HepG2 (cell line): ENCODE results near the gene TANGO6. TPM values are rescaled to one million over a fixed set of nuclear protein-coding genes. Genes with fewer than 3 reads are reported as not detected.

ENCODE experiments used
- ATAC-seq: fragments of 200-7000 bp; cut with Tn5 transposase; 3 replicates; pipeline ENCODE4 v1.9.1; 2020; ENCODE audit warnings: mild to moderate bottlenecking, moderate library complexity
- BruUV-seq: library from RNA; stranded (reverse); fragments of 400-500 nt; replicated peaks from 2 replicates; lab custom pipeline; 2021; lab: Mats Ljungman, UMichigan
- CTCF ChIA-PET: fragments of 300-600 bp; formaldehyde crosslinking; extraction: SDS; loops from one replicate; lab custom pipeline; 2021; ENCODE audit warnings: low total read pairs, inconsistent platforms, low intra/inter-chr PET ratio; lab: Yijun Ruan, JAX
- POLR2A ChIA-PET: fragments of 350-600 bp; sonication (Branson Sonifier 250); formaldehyde crosslinking; loops from one replicate; lab custom pipeline; 2020; ENCODE audit warnings: antibody characterized with exemption, inconsistent platforms; lab: Yijun Ruan, JAX
- DNase-seq: peaks from one replicate; pipeline ENCODE4 v3.0.0-alpha.2; 2015; ENCODE audit warnings: low spot score
- FAIRE-seq: peaks from 3 replicates; lab custom pipeline; 2011; peaks lifted over from hg19 to GRCh38; lab: Jason Lieb, UNC
- H2AFZ ChIP-seq: one replicate; pipeline ENCODE4 v1.6.1; 2011; ENCODE audit warnings: low read length, inconsistent platforms
- H3K27ac ChIP-seq: fragments of 300-600 bp; 3 replicates; pipeline ENCODE4 v1.8.0; 2011; ENCODE audit warnings: mixed run types, mild to moderate bottlenecking, mixed read lengths, low read length, inconsistent platforms; ENCODE audit not compliant: insufficient read depth; ENCODE audit errors: extremely low read length
- H3K27me3 ChIP-seq, 2 experiments: fragments of 200-600 bp in 1 of 2; 2 replicates in 1 of 2; 3 replicates in 1 of 2; pipeline versions ENCODE4 v1.6.0 to v1.8.0; 2011; ENCODE audit warnings: low read length in 2 of 2, mild to moderate bottlenecking in 2 of 2, moderate library complexity in 2 of 2, inconsistent platforms in 1 of 2; ENCODE audit not compliant: insufficient read depth in 2 of 2, control insufficient read depth in 1 of 2
- H3K36me3 ChIP-seq, 2 experiments: fragments of 200-600 bp in 1 of 2; replicated peaks in 1 of 2; 2 replicates in 1 of 2; 3 replicates in 1 of 2; pipeline versions ENCODE4 v1.5.1 to v1.8.0; 2011; ENCODE audit warnings: low read length in 2 of 2, inconsistent platforms in 1 of 2; ENCODE audit not compliant: insufficient read depth in 2 of 2, control insufficient read depth in 1 of 2
- H3K4me1 ChIP-seq: 2 replicates; pipeline ENCODE4 v1.5.1; 2012; ENCODE audit warnings: low read length, inconsistent platforms; ENCODE audit not compliant: insufficient read depth
- H3K4me2 ChIP-seq: 2 replicates; pipeline ENCODE4 v1.6.0; 2011; ENCODE audit warnings: low read depth, low read length, inconsistent platforms
- H3K4me3 ChIP-seq, 3 experiments: fragments of 200-600 bp in 1 of 3; sonication (generic), shearing (Covaris generic) in 1 of 3; replicated peaks in 1 of 3; 2 replicates each; pipeline ENCODE4 v1.5.1; 2011 to 2016; ENCODE audit warnings: low read length in 3 of 3, inconsistent platforms in 2 of 3, low read depth in 2 of 3, mild to moderate bottlenecking in 2 of 3, control low read depth in 1 of 3, mixed read lengths in 1 of 3; ENCODE audit not compliant: insufficient read depth in 1 of 3
- H3K79me2 ChIP-seq: one replicate; pipeline ENCODE4 v1.6.1; 2011; ENCODE audit warnings: low read length, inconsistent platforms; ENCODE audit not compliant: insufficient read depth
- H3K9ac ChIP-seq: 2 replicates; pipeline ENCODE4 v1.6.0; 2011; ENCODE audit warnings: mild to moderate bottlenecking, low read depth, low read length, inconsistent platforms; ENCODE audit not compliant: insufficient read depth
- H3K9me3 ChIP-seq: 2 replicates; pipeline ENCODE4 v1.5.1; 2012; ENCODE audit warnings: mild to moderate bottlenecking, low read length
- H4K20me1 ChIP-seq: 2 replicates; pipeline ENCODE4 v1.6.0; 2011; ENCODE audit warnings: inconsistent platforms, mild to moderate bottlenecking, low read length, moderate library complexity; ENCODE audit not compliant: insufficient read depth
- KAT7 ChIP-seq: IDR thresholded peaks from 2 replicates; pipeline ENCODE4 v1.6.1; 2018; ENCODE audit warnings: borderline replicate concordance, missing compliant biosample characterization
- ZNF263 ChIP-seq: sonication (generic); formaldehyde crosslinking; IDR thresholded peaks from 2 replicates; pipeline ENCODE4 v1.4.0; 2020; ENCODE audit warnings: missing genetic modification reagents
- ZNF317 ChIP-seq: sonication (generic); formaldehyde crosslinking; IDR thresholded peaks from 2 replicates; pipeline ENCODE4 v1.5.0; 2020; ENCODE audit warnings: mild to moderate bottlenecking, missing genetic modification reagents
- WGBS: methylation state at CpG from one replicate; pipeline ENCODE4 v1.1.6; 2017; ENCODE audit warnings: low lambda C conversion rate; 5-methylcytosine and 5-hydroxymethylcytosine counted together
- in situ Hi-C: cut with HindIII; loops from 2 replicates; pipeline ENCODE4 v1.10.0; 2017; ENCODE audit warnings: low pct_unique_long_range_greater_than_20kb; ENCODE audit not compliant: extremely low pct_ligation_motif_present
- intact Hi-C: fragments of 100-400 bp; cut with micrococcal nuclease; formaldehyde crosslinking; loops from one replicate; pipeline ENCODE4 v1.10.0; 2022; ENCODE audit not compliant: unreplicated experiment
- polyA plus RNA-seq, 8 experiments: library from polyadenylated mRNA; depleted of rRNA in 3 of 8; stranded (reverse) in 7 of 8; unstranded in 1 of 8; fragments of >200 nt; fragmentation: Illumina TruSeq in 4 of 8; extraction: Trizol in 4 of 8; gene quantifications; 2 replicates each; pipeline versions ENCODE4 v1.2.1 to v1.2.3, GENCODE V29; 2011 to 2016; ENCODE audit warnings: low read depth in 4 of 8, missing spikeins in 1 of 8, mixed read lengths in 1 of 8; ENCODE audit not compliant: insufficient read depth in 1 of 8
- small RNA-seq, 3 experiments: library from RNA; depleted of rRNA; stranded (forward); fragments of <200 nt; gene quantifications; one replicate each; pipeline ENCODE3, GENCODE V24; 2012; ENCODE audit warnings: low read depth in 2 of 3, low replicate concordance in 1 of 3; ENCODE audit not compliant: insufficient read length in 3 of 3, insufficient read depth in 2 of 3
- total RNA-seq, 5 experiments: library from RNA; depleted of rRNA; stranded (reverse); fragments of >200 nt; fragmentation: Illumina TruSeq; extraction: Trizol; gene quantifications; 2 replicates each; pipeline ENCODE4 v1.2.3, GENCODE V29; 2016; ENCODE audit warnings: low read depth in 1 of 5

TANGO6 gene
- total and polyA plus RNA-seq, 2 of the 13 experiments (the other 11 are each of a cell fraction or from before 2014, with no cell fraction given), result 7.2 to 13.3 TPM

DNA sequence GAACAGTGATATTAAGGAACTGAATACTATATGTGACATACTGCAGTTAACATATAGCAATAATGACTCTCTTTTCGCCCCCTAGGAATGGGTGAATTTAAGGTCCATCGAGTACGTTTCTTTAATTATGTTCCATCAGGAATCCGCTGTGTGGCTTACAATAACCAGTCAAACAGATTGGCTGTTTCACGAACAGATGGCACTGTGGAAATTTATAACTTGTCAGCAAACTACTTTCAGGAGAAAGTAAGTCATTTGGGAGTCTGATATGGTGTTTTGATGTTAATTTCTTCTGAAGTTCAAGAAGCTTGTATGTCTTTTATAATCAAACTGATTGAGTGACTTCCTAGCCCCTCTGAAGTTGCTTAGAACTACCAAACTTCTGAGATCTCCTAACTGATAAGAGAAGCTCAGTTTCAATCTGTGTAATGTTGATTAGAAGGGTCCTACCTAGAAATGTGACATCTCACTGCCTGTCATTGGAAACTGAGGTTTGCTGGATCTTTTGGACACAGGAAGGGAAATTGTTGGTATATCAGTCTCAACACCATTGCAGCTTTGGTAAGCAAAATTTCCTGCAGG is 290.1 kb downstream of the TANGO6 start:
- no peak for TF ChIP-seq ZNF263 (CRISPR knock-in tag)
- 0 out of 2 replicates have a peak, but pooled peaks have one; percentile 3 for TF ChIP-seq ZNF317 (CRISPR knock-in tag)
- no peak for TF ChIP-seq KAT7 (CRISPR knock-in tag)
- 2% methylated on average over 5 of the region's 5 CpGs for WGBS
- DNase-seq, result no peak
- ChIA-PET CTCF (no interaction called here), POLR2A (interaction anchor here (0.6 to 1.6 kb wide), 10 partner anchors 10 to 289 kb away, joined by 3 to 11 read pairs (median 3); partner anchors contain the start of gene SNTB2)
- Histone ChIP-seq H3K27me3 (no peaks in the 10 kb centered on the region; a peak in 1 of 5 replicates), H3K36me3 (peaks cover 8 to 37% of the 10 kb centered on the region in 2 experiments), H3K27ac (peak overlapping the region; percentile 97), H3K4me1 (peaks cover 50% of the 10 kb centered on the region), H3K4me3 (peak overlapping the region; percentile 83 to 91 (median 87)), H4K20me1 (0 out of 2 replicates have a peak, but pooled peaks cover 3% of the 10 kb centered on the region), H2AFZ (no peak overlapping the region), H3K4me2 (peak overlapping the region; percentile 83), H3K9me3 (no peaks in the 10 kb centered on the region), H3K9ac (peak overlapping the region; percentile 99), H3K79me2 (peaks cover 77% of the 10 kb centered on the region)
- in situ Hi-C loops (no loop called here), intact Hi-C loops (loop anchor here (10.0 kb wide), 1 partner anchor 609 kb away; no protein-coding TSS in a partner anchor)
- ATAC-seq, result no peak
- no peak for FAIRE-seq
- no TSS peak for BruUV-seq

Small RNA genes lying within 50 kb of the gene (small RNA-seq; reads per million reads assigned to genes)
- gene RF00019 (0 reads per million in 3 experiments), gene RF00066 (0 reads per million in 3 experiments), gene RNU6-898P (0 reads per million in 3 experiments)

Other genes with a start within 250 kb of the TANGO6 start
- not detected in 2 replicates for gene CDH3, start 198.2 kb upstream of the TANGO6 start, total RNA-seq (2016; rRNA removed; fragmentation: Illumina TruSeq; extraction: Trizol)
- 0.11 and 0.57 TPM in 2 replicates for gene CDH3, start 198.2 kb upstream of the TANGO6 start, polyA plus RNA-seq (2011; rRNA removed)
- gene CDH1, start 106.2 kb upstream of the TANGO6 start, total RNA-seq (2016; rRNA removed; fragmentation: Illumina TruSeq; extraction: Trizol), result 0.70 and 0.95 TPM in 2 replicates
- 9.8 and 10.0 TPM in 2 replicates for gene CDH1, start 106.2 kb upstream of the TANGO6 start, polyA plus RNA-seq (2011; rRNA removed)